H1 (cell line): ENCODE results near the gene CPED1. TPM values are rescaled to one million over a fixed set of nuclear protein-coding genes. Genes with fewer than 3 reads are reported as not detected.

Experiments
- CTCF ChIA-PET: fragments of 300-600 bp; sonication (Branson Sonifier 250); formaldehyde crosslinking; loops from one replicate; lab custom pipeline; 2021; ENCODE audit not compliant: partially characterized antibody; lab: Charles Lee
- POLR2A ChIA-PET: fragments of 300-600 bp; sonication (Branson Sonifier 250); formaldehyde crosslinking; loops from one replicate; lab custom pipeline; 2021; ENCODE audit warnings: inconsistent platforms; ENCODE audit not compliant: partially characterized antibody; lab: Charles Lee
- DNase-seq, 2 experiments: peaks; one replicate each; pipeline versions ENCODE4 v3.0.0 to v3.0.0-alpha.2; 2010 to 2022; ENCODE audit warnings: low spot score in 2 of 2, low read depth in 1 of 2, mixed read lengths in 1 of 2
- FAIRE-seq: peaks from 2 replicates; lab custom pipeline; 2011; peaks lifted over from hg19 to GRCh38; lab: Jason Lieb, UNC
- H2AFZ ChIP-seq: 2 replicates; pipeline ENCODE4 v1.8.1; 2012; ENCODE audit warnings: low read length, inconsistent platforms
- H2AK5ac ChIP-seq: 2 replicates; pipeline ENCODE4 v1.6.1; 2013; ENCODE audit warnings: low read depth, low read length
- H2BK120ac ChIP-seq: replicated peaks from 2 replicates; pipeline ENCODE3; 2013; ENCODE audit warnings: low read depth, low read length, inconsistent platforms
- H2BK12ac ChIP-seq: 2 replicates; pipeline ENCODE4 v1.6.1; 2013; ENCODE audit warnings: low read depth, low read length
- H2BK15ac ChIP-seq: 2 replicates; pipeline ENCODE4 v1.6.1; 2013; ENCODE audit warnings: low read length
- H2BK20ac ChIP-seq: 2 replicates; pipeline ENCODE4 v1.6.1; 2013; ENCODE audit warnings: low read length
- H2BK5ac ChIP-seq: 2 replicates; pipeline ENCODE4 v1.6.1; 2013; ENCODE audit warnings: low read depth, low read length
- H3K14ac ChIP-seq: 2 replicates; pipeline ENCODE4 v1.6.1; 2013; ENCODE audit warnings: inconsistent platforms; ENCODE audit not compliant: insufficient read length
- H3K18ac ChIP-seq: 2 replicates; pipeline ENCODE4 v1.6.1; 2013; ENCODE audit warnings: low read length; ENCODE audit errors: extremely low read depth
- H3K23ac ChIP-seq: 2 replicates; pipeline ENCODE4 v1.6.1; 2013; ENCODE audit warnings: inconsistent platforms; ENCODE audit not compliant: insufficient read length
- H3K23me2 ChIP-seq: 2 replicates; pipeline ENCODE4 v1.6.1; 2013; ENCODE audit warnings: low read depth, low read length
- H3K27ac ChIP-seq: 2 replicates; pipeline ENCODE4 v1.6.1; 2011; ENCODE audit warnings: low read depth, low read length, inconsistent platforms
- H3K27me3 ChIP-seq, 4 experiments: replicated peaks in 1 of 4; 1 replicate in 1 of 4; 2 replicates in 3 of 4; pipeline versions ENCODE4 v1.6.1 to v1.8.1; 2011 to 2013; ENCODE audit warnings: low read length in 3 of 4, mild to moderate bottlenecking in 3 of 4, inconsistent platforms in 2 of 4, mixed read lengths in 2 of 4, moderate library complexity in 1 of 4; ENCODE audit not compliant: control insufficient read depth in 3 of 4, insufficient read depth in 3 of 4; ENCODE audit errors: extremely low read depth in 1 of 4
- H3K36me3 ChIP-seq, 4 experiments: 2 replicates each; pipeline versions ENCODE4 v1.6.1 to v1.8.1; 2011 to 2013; ENCODE audit warnings: mild to moderate bottlenecking in 4 of 4, low read length in 3 of 4, moderate library complexity in 2 of 4, control low read depth in 1 of 4, inconsistent platforms in 1 of 4; ENCODE audit not compliant: insufficient read depth in 4 of 4, control insufficient read depth in 2 of 4
- H3K4ac ChIP-seq: replicated peaks from 2 replicates; pipeline ENCODE3; 2013; ENCODE audit warnings: low read length, low read depth, mixed read lengths, inconsistent platforms; ENCODE audit not compliant: insufficient read length
- H3K4me1 ChIP-seq, 4 experiments: replicated peaks in 1 of 4; 1 replicate in 1 of 4; 2 replicates in 3 of 4; pipeline versions ENCODE4 v1.6.1 to v1.8.1; 2011 to 2013; ENCODE audit warnings: low read length in 3 of 4, inconsistent platforms in 2 of 4, mixed read lengths in 1 of 4; ENCODE audit not compliant: insufficient read depth in 4 of 4, control insufficient read depth in 3 of 4
- H3K4me2 ChIP-seq, 2 experiments: 2 replicates each; pipeline versions ENCODE4 v1.6.1 to v1.8.1; 2011 to 2013; ENCODE audit warnings: low read depth in 2 of 2, low read length in 2 of 2, control low read depth in 1 of 2, inconsistent platforms in 1 of 2, mild to moderate bottlenecking in 1 of 2; ENCODE audit not compliant: insufficient read depth in 1 of 2
- H3K4me3 ChIP-seq, 4 experiments: fragments of 200-600, 300-600 bp in 1 of 4; sonication (generic), shearing (Covaris generic), sonication (Bioruptor Twin) in 1 of 4; 2 replicates each; pipeline versions ENCODE4 v1.5.1 to v1.8.1; 2011 to 2016; ENCODE audit warnings: low read length in 4 of 4, low read depth in 3 of 4, control low read depth in 2 of 4, inconsistent platforms in 2 of 4, mild to moderate bottlenecking in 2 of 4, mixed read lengths in 1 of 4, moderate library complexity in 1 of 4; ENCODE audit not compliant: insufficient read depth in 2 of 4; ENCODE audit errors: extremely low read depth in 1 of 4
- H3K56ac ChIP-seq: replicated peaks from 2 replicates; pipeline ENCODE3; 2013; ENCODE audit warnings: low read depth, mild to moderate bottlenecking, mixed read lengths, low read length, inconsistent platforms; ENCODE audit not compliant: insufficient read length
- H3K79me1 ChIP-seq: 2 replicates; pipeline ENCODE4 v1.6.1; 2013; ENCODE audit warnings: low read depth, low read length, control low read depth
- H3K79me2 ChIP-seq, 2 experiments: 2 replicates each; pipeline versions ENCODE4 v1.6.1 to v1.8.1; 2012 to 2013; ENCODE audit warnings: low read length in 2 of 2, mild to moderate bottlenecking in 2 of 2, inconsistent platforms in 1 of 2; ENCODE audit not compliant: insufficient read depth in 2 of 2, control insufficient read depth in 1 of 2
- H3K9ac ChIP-seq, 4 experiments: replicated peaks in 1 of 4; 1 replicate in 1 of 4; 2 replicates in 3 of 4; pipeline versions ENCODE4 v1.6.1 to v1.8.1; 2011 to 2013; ENCODE audit warnings: low read depth in 3 of 4, low read length in 3 of 4, control low read depth in 2 of 4, mild to moderate bottlenecking in 2 of 4, moderate library complexity in 2 of 4, inconsistent platforms in 1 of 4; ENCODE audit errors: extremely low read depth in 1 of 4
- H3K9me3 ChIP-seq, 2 experiments: 2 replicates each; pipeline versions ENCODE4 v1.6.1 to v1.8.1; 2012 to 2013; ENCODE audit warnings: mild to moderate bottlenecking in 2 of 2, moderate library complexity in 2 of 2, control low read depth in 1 of 2, inconsistent platforms in 1 of 2, low read depth in 1 of 2, low read length in 1 of 2, mixed read lengths in 1 of 2; ENCODE audit not compliant: insufficient read depth in 2 of 2
- H4K20me1 ChIP-seq, 2 experiments: replicated peaks in 1 of 2; 2 replicates each; pipeline versions ENCODE3 to v1.8.1; 2011 to 2013; ENCODE audit warnings: inconsistent platforms in 2 of 2, low read length in 2 of 2, mild to moderate bottlenecking in 1 of 2; ENCODE audit not compliant: insufficient read depth in 2 of 2, control insufficient read depth in 1 of 2
- H4K5ac ChIP-seq: 2 replicates; pipeline ENCODE4 v1.6.1; 2013; ENCODE audit warnings: low read length, low read depth, mixed read lengths, inconsistent platforms; ENCODE audit not compliant: insufficient read length
- H4K8ac ChIP-seq: 2 replicates; pipeline ENCODE4 v1.8.0; 2013; ENCODE audit warnings: mild to moderate bottlenecking, moderate library complexity, low read length, inconsistent platforms; ENCODE audit not compliant: insufficient read depth; ENCODE audit errors: extremely low read depth
- H4K91ac ChIP-seq: replicated peaks from 2 replicates; pipeline ENCODE3; 2013; ENCODE audit warnings: low read length, mixed read lengths, inconsistent platforms; ENCODE audit not compliant: insufficient read length
- BCL11A ChIP-seq, 2 experiments: IDR thresholded peaks; one replicate each; pipeline ENCODE4 v1.6.1; 2011; ENCODE audit warnings: low read depth in 2 of 2, low read length in 2 of 2, mild to moderate bottlenecking in 2 of 2
- CBX8 ChIP-seq: fragments of 300-800, 300-1000 bp; sonication (generic); IDR thresholded peaks from 2 replicates; pipeline ENCODE4 v1.7.1; 2016; ENCODE audit warnings: low read depth, low read length, borderline replicate concordance
- EZH2 ChIP-seq: fragments of 200-600 bp; sonication (generic); IDR thresholded peaks from 2 replicates; pipeline ENCODE4 v1.7.1; 2012; ENCODE audit warnings: low read depth, mild to moderate bottlenecking, moderate library complexity, low read length, inconsistent platforms; ENCODE audit not compliant: severe bottlenecking
- NRF1 ChIP-seq: IDR thresholded peaks from 2 replicates; pipeline ENCODE4 v1.6.1; 2011; ENCODE audit warnings: mild to moderate bottlenecking, low read depth, low read length, improper control_type of control experiment
- SP2 ChIP-seq: IDR thresholded peaks from 2 replicates; pipeline ENCODE4 v1.6.1; 2012; ENCODE audit warnings: mild to moderate bottlenecking, low read length, inconsistent platforms
- TAF7 ChIP-seq: optimal IDR thresholded peaks from 2 replicates; pipeline ENCODE3; 2011; ENCODE audit warnings: low read depth, mild to moderate bottlenecking, inconsistent platforms, low read length, moderate library complexity, borderline replicate concordance
- TEAD4 ChIP-seq: IDR thresholded peaks from 2 replicates; pipeline ENCODE4 v1.6.1; 2012; ENCODE audit warnings: low read depth, low read length, inconsistent platforms, mixed read lengths
- WGBS, 2 experiments: shearing (Covaris generic) in 1 of 2; methylation state at CpG; one replicate each; pipeline versions ENCODE4 v1.1.6 to v1.1.7; 2013 to 2015; ENCODE audit warnings: low lambda C conversion rate in 2 of 2, mixed read lengths in 2 of 2, inconsistent platforms in 1 of 2, low coverage in 1 of 2, missing lambda C conversion rate in 1 of 2; ENCODE audit not compliant: insufficient replicate concordance in 2 of 2, insufficient coverage in 1 of 2, insufficient read length in 1 of 2; ENCODE audit errors: extremely low coverage in 1 of 2, missing lambda C conversion rate in 1 of 2; 5-methylcytosine and 5-hydroxymethylcytosine counted together
- polyA plus RNA-seq, 7 experiments: library from polyadenylated mRNA; depleted of rRNA in 3 of 7; stranded (reverse) in 5 of 7; unstranded in 2 of 7; fragments of >200 nt in 5 of 7; fragments of 200-250 nt in 2 of 7; gene quantifications; 1 replicate in 5 of 7; 2 replicates in 1 of 7; 4 replicates in 1 of 7; pipeline versions ENCODE4 v1.2.1 to v1.2.3, GENCODE V29; 2011 to 2013; ENCODE audit warnings: missing spikeins in 2 of 7, mixed read lengths in 2 of 7
- total RNA-seq: library from RNA; stranded (reverse); fragmentation: NEBNext Ultra II Directional; extraction: Animal tissue kit (Norgen Biotek cat#: 25700); gene quantifications from 2 replicates; pipeline ENCODE4 v1.2.1, GENCODE V29; 2021

Gene CPED1
- total and polyA plus RNA-seq, 2 of the 8 experiments (the other 6 are each of a cell fraction or from before 2014, with no cell fraction given) = 0.08 to 0.39 TPM

GRCh38 chr7:121049028-121049791 lies 60.7 kb downstream of the CPED1 start:
- no peaks in the 10 kb centered on the region for H3K79me1 ChIP-seq
- H2BK15ac ChIP-seq = no peak overlapping the region
- H2BK20ac ChIP-seq = no peak overlapping the region
- H3K9ac ChIP-seq = no peak overlapping the region
- ChIA-PET POLR2A (no interaction called here), CTCF (interaction anchor here (0.8 to 2.5 kb wide), 7 partner anchors 9 to 63 kb away, joined by 3 to 10 read pairs (median 8); no protein-coding TSS in a partner anchor)
- no peaks in the 10 kb centered on the region for H3K27me3 ChIP-seq
- H2BK12ac ChIP-seq = no peak overlapping the region
- no peak overlapping the region for H3K4ac ChIP-seq
- H3K56ac ChIP-seq = no peak overlapping the region
- H2AFZ ChIP-seq = no peak overlapping the region
- no peak overlapping the region for H4K8ac ChIP-seq
- no peak overlapping the region for H2BK5ac ChIP-seq
- FAIRE-seq (peak; percentile 36), DNase-seq (peak in 1 of 2 experiments; percentile 25)
- no peak overlapping the region for H4K91ac ChIP-seq
- peaks cover 3 to 9% (median 4%) of the 10 kb centered on the region in 4 experiments; a peak in 2 of 7 replicates for H3K4me1 ChIP-seq
- no peak overlapping the region for H3K18ac ChIP-seq
- H2BK120ac ChIP-seq = no peak overlapping the region
- H3K4me2 ChIP-seq = peak overlapping the region in 1 of 2 experiments; percentile 5; a peak in 1 of 4 replicates
- no peak overlapping the region for H3K23ac ChIP-seq
- H3K4me3 ChIP-seq = 0 out of 8 replicates have a peak overlapping the region, but pooled peaks of 1 of the 4 experiments have one; percentile 2
- H3K14ac ChIP-seq = no peak overlapping the region
- WGBS, 2 experiments = 52% methylated on average over 3 of the region's 3 CpGs; no CpG with 5 or more reads in 1 of the 2 experiments
- H3K36me3 ChIP-seq = no peaks in the 10 kb centered on the region
- H3K27ac ChIP-seq = no peak overlapping the region
- no peaks in the 10 kb centered on the region for H3K9me3 ChIP-seq
- no peaks in the 10 kb centered on the region for H3K23me2 ChIP-seq
- no peak overlapping the region for H2AK5ac ChIP-seq
- no peak for TF ChIP-seq BCL11A (IDR thresholded peaks at IDR 0.05; ENCODE audit: low read depth in 2 of 2, low read length in 2 of 2)
- no peak for TF ChIP-seq TAF7
- no peak for TF ChIP-seq NRF1
- TF ChIP-seq CBX8 = no peak
- no peak for TF ChIP-seq EZH2
- TF ChIP-seq SP2 = no peak
- no peak for TF ChIP-seq TEAD4
- no peaks in the 10 kb centered on the region for H3K79me2 ChIP-seq
- H4K20me1 ChIP-seq = no peaks in the 10 kb centered on the region
- H4K5ac ChIP-seq = no peak overlapping the region
